ENCODE measurements around the gene TMEM141.
"Not testable (repeated sequence)": the region's sequence is repeated elsewhere in the genome, so short reads cannot be mapped to it uniquely, and the experiment has no call there.

TMEM141 gene

DNA sequence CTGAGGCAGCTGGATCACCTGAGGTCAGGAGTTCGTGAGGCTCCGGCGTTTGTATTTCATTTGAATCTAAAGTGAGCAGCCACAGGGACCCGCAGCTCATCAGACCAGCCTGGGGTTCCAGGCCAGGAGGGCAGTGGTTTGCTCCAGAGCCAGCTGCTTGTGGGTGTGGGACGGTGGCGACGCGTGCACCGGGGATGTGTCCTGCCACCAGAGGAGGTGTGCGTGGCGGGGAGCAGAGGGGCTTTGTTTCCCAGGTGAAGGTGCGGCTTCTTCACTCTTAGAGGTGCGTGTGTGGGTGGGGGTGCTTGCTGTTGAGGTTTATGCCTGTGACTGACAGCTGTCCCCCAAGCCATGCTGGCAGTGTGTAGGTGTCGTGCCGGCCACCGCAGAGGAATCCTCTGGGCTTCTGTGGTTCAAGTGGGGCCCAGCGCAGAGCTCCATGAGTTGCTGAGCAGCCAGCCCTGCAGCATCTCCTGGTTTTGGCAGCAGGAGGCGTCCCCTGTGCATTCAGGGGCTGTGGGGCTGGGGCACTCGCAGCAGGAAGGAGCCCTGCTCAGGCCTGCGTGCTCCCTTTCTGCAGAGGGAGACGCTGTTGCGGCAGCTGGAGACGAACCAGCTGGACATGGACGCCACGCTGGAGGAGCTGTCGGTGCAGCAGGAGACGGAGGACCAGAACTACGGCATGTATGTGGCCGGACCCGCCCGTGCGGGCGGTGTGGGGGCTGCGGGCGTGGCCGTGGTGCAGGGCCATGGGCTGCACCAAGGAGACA is 44.2 kb downstream of the TMEM141 start:
- Histone ChIP-seq H3K4me2 (no peak overlapping the region), H3K27ac (no peak overlapping the region), H3K27me3 (ENCODE audit: insufficient read depth, low read depth) (no peaks in the 10 kb centered on the region), H3K4me1 (ENCODE audit: low read depth, poor library complexity, severe bottlenecking) (no peaks in the 10 kb centered on the region), H3K36me3 (ENCODE audit: insufficient read depth) (no peaks in the 10 kb centered on the region), H4K20me1 (ENCODE audit: insufficient read depth) (no peaks in the 10 kb centered on the region), H2AFZ (ENCODE audit: low read depth) (no peak overlapping the region), H3K4me3 (IDR thresholded peaks at IDR 0.05; ENCODE audit: insufficient read depth, low read depth, low read length) (no peak overlapping the region), H3K9ac (no peak overlapping the region), H3K79me2 (ENCODE audit: insufficient read depth, low read depth) (no peaks in the 10 kb centered on the region)
- TF ChIP-seq, protein P1, sequence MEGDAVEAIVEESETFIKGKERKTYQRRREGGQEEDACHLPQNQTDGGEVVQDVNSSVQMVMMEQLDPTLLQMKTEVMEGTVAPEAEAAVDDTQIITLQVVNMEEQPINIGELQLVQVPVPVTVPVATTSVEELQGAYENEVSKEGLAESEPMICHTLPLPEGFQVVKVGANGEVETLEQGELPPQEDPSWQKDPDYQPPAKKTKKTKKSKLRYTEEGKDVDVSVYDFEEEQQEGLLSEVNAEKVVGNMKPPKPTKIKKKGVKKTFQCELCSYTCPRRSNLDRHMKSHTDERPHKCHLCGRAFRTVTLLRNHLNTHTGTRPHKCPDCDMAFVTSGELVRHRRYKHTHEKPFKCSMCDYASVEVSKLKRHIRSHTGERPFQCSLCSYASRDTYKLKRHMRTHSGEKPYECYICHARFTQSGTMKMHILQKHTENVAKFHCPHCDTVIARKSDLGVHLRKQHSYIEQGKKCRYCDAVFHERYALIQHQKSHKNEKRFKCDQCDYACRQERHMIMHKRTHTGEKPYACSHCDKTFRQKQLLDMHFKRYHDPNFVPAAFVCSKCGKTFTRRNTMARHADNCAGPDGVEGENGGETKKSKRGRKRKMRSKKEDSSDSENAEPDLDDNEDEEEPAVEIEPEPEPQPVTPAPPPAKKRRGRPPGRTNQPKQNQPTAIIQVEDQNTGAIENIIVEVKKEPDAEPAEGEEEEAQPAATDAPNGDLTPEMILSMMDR (conservative IDR thresholded peaks at IDR 0.05; ENCODE audit: low read depth, low read length), result no peak

DNA sequence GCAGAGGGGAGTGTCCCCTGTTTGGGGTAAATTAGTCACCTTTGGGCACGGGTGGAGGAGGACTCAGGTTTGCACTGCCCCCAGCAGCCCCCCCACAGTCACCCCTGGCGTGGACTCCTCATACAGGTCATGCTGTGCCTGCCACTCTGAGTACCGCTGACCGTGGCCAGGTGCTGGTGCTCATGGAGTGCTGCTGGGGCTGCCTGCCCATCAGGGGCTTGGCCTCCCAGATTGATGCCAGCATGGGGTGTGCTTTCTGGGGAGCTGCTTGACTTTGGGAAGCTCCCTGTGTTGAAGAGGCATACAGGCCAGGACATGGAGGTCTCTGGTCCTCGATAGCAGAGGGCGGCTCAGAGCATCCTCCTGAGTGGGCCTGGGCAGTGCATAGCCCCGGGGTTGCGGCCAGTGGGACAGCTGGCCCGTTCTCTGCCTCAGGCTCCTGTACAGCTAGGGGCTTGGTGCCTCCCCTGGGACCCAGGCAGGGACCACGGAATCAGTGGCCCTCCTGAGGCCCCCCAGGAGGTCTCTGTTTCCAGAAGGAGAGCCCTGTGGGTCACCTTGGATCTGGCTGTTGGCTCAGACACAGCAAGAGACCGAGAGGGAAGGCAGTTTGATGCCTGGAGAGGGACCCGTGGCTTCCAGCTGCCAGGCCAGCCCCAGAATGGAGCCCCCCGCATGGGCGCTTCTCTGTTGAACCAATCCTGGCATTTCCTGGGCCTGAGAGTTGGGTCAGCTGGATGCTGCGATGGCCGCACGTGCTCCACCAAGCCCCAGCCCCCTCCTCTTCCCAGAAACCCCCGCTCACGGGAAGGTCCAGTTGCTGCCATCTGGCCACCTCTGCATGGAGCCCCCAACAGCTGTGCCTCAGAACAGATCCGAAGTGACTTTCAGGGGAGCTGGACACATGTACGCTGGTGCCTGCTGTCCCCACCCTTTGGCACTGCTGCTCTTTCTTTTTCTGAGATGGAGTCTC is 45.1 kb downstream of the TMEM141 start:
- Histone ChIP-seq H3K9ac (no peak overlapping the region), H2AFZ (ENCODE audit: low read depth) (no peak overlapping the region), H3K4me2 (no peak overlapping the region), H3K27me3 (ENCODE audit: insufficient read depth, low read depth) (no peaks in the 10 kb centered on the region), H3K27ac (no peak overlapping the region), H3K79me2 (ENCODE audit: insufficient read depth, low read depth) (no peaks in the 10 kb centered on the region), H4K20me1 (ENCODE audit: insufficient read depth) (no peaks in the 10 kb centered on the region), H3K36me3 (ENCODE audit: insufficient read depth) (no peaks in the 10 kb centered on the region), H3K4me3 (IDR thresholded peaks at IDR 0.05; ENCODE audit: insufficient read depth, low read depth, low read length) (no peak overlapping the region), H3K4me1 (ENCODE audit: low read depth, poor library complexity, severe bottlenecking) (peaks cover 8% of the 10 kb centered on the region)
- TF ChIP-seq, protein P1 (conservative IDR thresholded peaks at IDR 0.05; ENCODE audit: low read depth, low read length), result no peak

DNA sequence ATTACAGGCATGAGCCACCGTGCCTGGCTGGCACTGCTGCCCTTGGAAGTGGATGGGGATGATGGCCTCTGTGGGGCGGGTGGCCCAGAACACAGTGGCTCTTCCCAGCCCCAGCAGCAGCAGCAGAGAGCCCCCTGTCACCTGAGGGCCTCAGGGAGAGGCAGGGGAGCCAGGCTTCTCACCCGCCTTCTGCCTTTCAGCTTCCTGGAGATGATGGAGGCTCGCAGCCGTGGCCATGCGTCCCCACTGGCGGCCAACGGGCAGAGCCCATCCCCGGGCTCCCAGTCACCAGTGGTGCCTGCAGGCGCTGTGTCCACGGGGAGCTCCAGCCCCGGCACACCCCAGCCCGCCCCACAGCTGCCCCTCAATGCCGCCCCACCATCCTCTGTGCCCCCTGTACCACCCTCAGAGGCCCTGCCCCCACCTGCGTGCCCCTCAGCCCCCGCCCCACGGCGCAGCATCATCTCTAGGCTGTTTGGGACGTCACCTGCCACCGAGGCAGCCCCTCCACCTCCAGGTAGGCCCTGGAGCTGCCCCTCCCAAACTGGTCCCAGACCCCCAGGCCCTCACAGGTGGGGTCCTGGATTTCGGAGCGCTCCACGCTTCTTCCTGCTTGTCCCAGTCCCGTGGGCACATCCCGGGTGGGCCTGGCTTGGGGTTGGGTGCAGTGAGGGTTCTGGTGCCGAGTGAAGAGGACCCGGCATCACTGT is 46.2 kb downstream of the TMEM141 start:
- TF ChIP-seq, protein P1 (conservative IDR thresholded peaks at IDR 0.05; ENCODE audit: low read depth, low read length), result no peak
- Histone ChIP-seq H2AFZ (ENCODE audit: low read depth) (no peak overlapping the region), H3K79me2 (ENCODE audit: insufficient read depth, low read depth) (no peaks in the 10 kb centered on the region), H3K9ac (no peak overlapping the region), H4K20me1 (ENCODE audit: insufficient read depth) (no peaks in the 10 kb centered on the region), H3K4me2 (no peak overlapping the region), H3K27ac (no peak overlapping the region), H3K27me3 (ENCODE audit: insufficient read depth, low read depth) (no peaks in the 10 kb centered on the region), H3K4me3 (IDR thresholded peaks at IDR 0.05; ENCODE audit: insufficient read depth, low read depth, low read length) (no peak overlapping the region), H3K36me3 (ENCODE audit: insufficient read depth) (no peaks in the 10 kb centered on the region), H3K4me1 (ENCODE audit: low read depth, poor library complexity, severe bottlenecking) (peaks cover 18% of the 10 kb centered on the region)

GRCh38 chr9:136837856-136838277 is 46.7 kb downstream of the TMEM141 start:
- not testable (repeated sequence) for H3K4me2 ChIP-seq; H3K27ac ChIP-seq; H3K79me2 ChIP-seq (ENCODE audit: insufficient read depth, low read depth); H3K27me3 ChIP-seq (ENCODE audit: insufficient read depth, low read depth); H3K4me3 ChIP-seq (IDR thresholded peaks at IDR 0.05; ENCODE audit: insufficient read depth, low read depth, low read length); H3K9ac ChIP-seq; H3K36me3 ChIP-seq (ENCODE audit: insufficient read depth); H2AFZ ChIP-seq (ENCODE audit: low read depth); H4K20me1 ChIP-seq (ENCODE audit: insufficient read depth)
- H3K4me1 ChIP-seq (ENCODE audit: low read depth, poor library complexity, severe bottlenecking), result peaks cover 18% of the 10 kb centered on the region
